ENCODE measurements around the gene SFXN2.
A peak's percentile ranks its signal among the peaks of the same experiment; 100 is the strongest.
"Not testable (repeated sequence)": the region's sequence is repeated elsewhere in the genome, so short reads cannot be mapped to it uniquely, and the experiment has no call there.

SFXN2 gene

GRCh38 chr10:102735065-102735562 is 20.7 kb downstream of the SFXN2 start:
- Histone ChIP-seq H3K4me3 (replicated peaks; ENCODE audit: insufficient read depth, low read length) (no peak overlapping the region), H3K27ac (replicated peaks) (no peak overlapping the region), H3K27me3 (ENCODE audit: insufficient read depth, poor library complexity, severe bottlenecking) (no peaks in the 10 kb centered on the region)
- TF ChIP-seq SPI1 (IDR thresholded peaks at IDR 0.05; ENCODE audit: borderline replicate concordance, low read depth) (no peak), CTCF (IDR thresholded peaks at IDR 0.05; ENCODE audit: insufficient read depth, low read length) (no peak), REST (IDR thresholded peaks at IDR 0.05; ENCODE audit: insufficient replicate concordance, low read depth) (no peak), POLR2AphosphoS5 (IDR thresholded peaks at IDR 0.05; ENCODE audit: low read depth) (no peak), GABPA (IDR thresholded peaks at IDR 0.05; ENCODE audit: low read depth) (no peak)
- no peak for DNase-seq (ENCODE audit: low read depth in 1 of 2, low spot score in 1 of 2)

- peak in 1 of 2 experiments; percentile 62 for DNase-seq (ENCODE audit: low read depth in 1 of 2, low spot score in 1 of 2)
- TF ChIP-seq CTCF (IDR thresholded peaks at IDR 0.05; ENCODE audit: insufficient read depth, low read length), result no peak
- TF ChIP-seq SPI1 (IDR thresholded peaks at IDR 0.05; ENCODE audit: borderline replicate concordance, low read depth), result peak; percentile 64; the same call in 1 of the 2 replicates
- Histone ChIP-seq H3K27me3 (ENCODE audit: insufficient read depth, poor library complexity, severe bottlenecking) (no peaks in the 10 kb centered on the region), H3K4me3 (replicated peaks; ENCODE audit: insufficient read depth, low read length) (no peak overlapping the region), H3K27ac (replicated peaks) (peak overlapping the region; percentile 44)
Observed at GRCh38 chr10:102738692-102739121, 24.3 kb downstream of the SFXN2 start.

GRCh38 chr10:102740229-102740628 is 25.8 kb downstream of the SFXN2 start:
- Histone ChIP-seq H3K27me3 (ENCODE audit: insufficient read depth, poor library complexity, severe bottlenecking) (no peaks in the 10 kb centered on the region), H3K4me3 (replicated peaks; ENCODE audit: insufficient read depth, low read length) (no peak overlapping the region), H3K27ac (replicated peaks) (no peak overlapping the region)
- no peak for DNase-seq (ENCODE audit: low read depth in 1 of 2, low spot score in 1 of 2)
- TF ChIP-seq SPI1 (IDR thresholded peaks at IDR 0.05; ENCODE audit: borderline replicate concordance, low read depth), result no peak

GRCh38 chr10:102741726-102742237 is 27.3 kb downstream of the SFXN2 start:
- no peak overlapping the region for H3K27ac ChIP-seq (replicated peaks)
- DNase-seq (ENCODE audit: low read depth in 1 of 2, low spot score in 1 of 2), result no peak
- no peaks in the 10 kb centered on the region for H3K27me3 ChIP-seq (ENCODE audit: insufficient read depth, poor library complexity, severe bottlenecking)
- no peak overlapping the region for H3K4me3 ChIP-seq (replicated peaks; ENCODE audit: insufficient read depth, low read length)
- no peak for TF ChIP-seq POLR2AphosphoS5 (IDR thresholded peaks at IDR 0.05; ENCODE audit: low read depth)
- no peak for TF ChIP-seq GABPA (IDR thresholded peaks at IDR 0.05; ENCODE audit: low read depth)
- no peak for TF ChIP-seq REST (IDR thresholded peaks at IDR 0.05; ENCODE audit: insufficient replicate concordance, low read depth)
- no peak for TF ChIP-seq CTCF (IDR thresholded peaks at IDR 0.05; ENCODE audit: insufficient read depth, low read length)
- TF ChIP-seq SPI1 (IDR thresholded peaks at IDR 0.05; ENCODE audit: borderline replicate concordance, low read depth), result no peak

GRCh38 chr10:102742313-102742712 is 27.9 kb downstream of the SFXN2 start:
- H3K4me3 ChIP-seq (replicated peaks; ENCODE audit: insufficient read depth, low read length); H3K27me3 ChIP-seq (ENCODE audit: insufficient read depth, poor library complexity, severe bottlenecking); DNase-seq (ENCODE audit: low read depth in 1 of 2, low spot score in 1 of 2); H3K27ac ChIP-seq (replicated peaks): not testable (repeated sequence)

All from HL-60 (cell line).